HG02943 (cell line): ENCODE measurements around the gene TECPR2.

Source experiments
- ATAC-seq: cut with Tn5 transposase; IDR thresholded peaks from one replicate; pipeline ENCODE4 v1.9.1; 2021; ENCODE audit warnings: mild to moderate bottlenecking, low read depth, moderate library complexity; ENCODE audit not compliant: unreplicated experiment

The TECPR2 gene

DNA sequence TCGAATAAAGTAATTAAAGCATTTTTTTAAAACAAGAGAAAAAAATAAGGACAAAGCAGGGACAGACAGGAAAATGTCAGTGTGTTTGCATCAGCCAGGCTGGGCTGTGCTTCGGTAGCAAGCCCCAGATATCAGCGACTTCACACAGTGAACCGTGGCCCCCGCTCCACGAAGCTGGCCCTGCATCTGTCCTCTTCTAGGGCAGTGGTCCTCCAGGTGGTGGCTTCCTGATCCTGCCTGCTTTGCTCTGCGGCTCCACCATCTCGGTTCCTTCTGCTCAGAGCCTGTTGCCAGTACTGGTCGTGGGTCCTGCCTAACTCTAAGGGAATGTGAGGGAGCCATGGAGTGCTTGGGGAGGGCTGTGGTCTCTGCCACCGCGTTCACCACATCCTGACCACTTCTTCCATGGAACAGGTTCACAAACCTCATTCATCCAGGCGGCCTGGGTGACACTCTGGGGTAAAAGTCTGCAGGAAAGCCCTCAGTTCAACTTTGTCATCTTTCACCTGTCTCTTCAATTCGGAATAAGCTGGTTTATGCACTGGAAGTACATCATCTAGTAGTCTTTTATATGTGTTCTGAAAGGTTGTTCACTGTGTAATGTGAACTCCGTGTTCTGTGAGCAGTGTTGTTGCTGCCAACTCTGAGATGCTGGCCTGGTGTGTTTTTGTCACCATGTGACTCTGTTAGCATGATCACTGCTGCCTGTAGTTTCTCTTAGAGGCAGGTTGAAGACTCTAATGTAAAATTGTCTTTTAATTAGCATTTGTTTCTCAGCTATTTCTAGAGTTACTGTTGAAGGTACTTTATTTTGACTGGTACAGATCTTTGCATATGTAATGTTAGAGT is 99.0 kb downstream of the TECPR2 start:
- ATAC-seq = no peak

DNA sequence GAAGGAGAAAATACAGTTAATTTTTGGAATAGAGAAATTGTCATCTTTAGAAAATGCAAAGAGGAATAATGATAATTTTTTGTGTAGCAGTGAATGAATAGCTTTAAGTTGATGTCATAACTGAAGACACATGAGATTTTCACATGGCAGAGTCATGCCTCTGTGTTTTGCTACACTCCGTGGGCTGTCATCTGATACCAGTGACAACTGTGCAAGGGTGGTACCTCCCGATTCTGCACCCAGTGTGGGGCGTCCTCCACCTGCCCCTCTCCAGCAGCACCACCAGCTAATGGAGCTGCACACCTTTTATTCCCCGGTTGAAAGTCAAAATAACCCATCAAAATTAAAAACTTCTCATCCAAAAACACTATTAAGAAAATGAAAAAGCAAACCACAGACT is 99.7 kb downstream of the TECPR2 start:
- no peak for ATAC-seq

DNA sequence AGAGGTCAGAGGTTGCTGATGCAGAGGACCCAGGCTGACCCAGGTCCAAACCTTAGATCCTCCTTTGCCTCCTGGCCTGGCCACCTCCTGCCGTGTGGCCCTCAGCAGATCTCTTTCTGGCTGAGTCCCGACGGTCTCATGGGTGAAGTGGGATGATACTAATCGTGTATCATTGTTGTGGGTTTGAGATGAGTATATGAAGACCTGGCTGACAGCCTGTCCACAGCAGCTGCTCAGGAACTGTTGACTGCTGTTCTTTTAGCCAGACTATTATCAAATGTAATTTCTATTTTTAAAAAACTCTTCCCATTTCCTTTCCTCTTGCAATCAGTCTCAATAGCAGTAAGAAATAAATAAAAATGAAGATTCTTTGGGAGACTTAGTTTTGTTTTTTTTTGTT is 101.3 kb downstream of the TECPR2 start:
- no peak for ATAC-seq

DNA sequence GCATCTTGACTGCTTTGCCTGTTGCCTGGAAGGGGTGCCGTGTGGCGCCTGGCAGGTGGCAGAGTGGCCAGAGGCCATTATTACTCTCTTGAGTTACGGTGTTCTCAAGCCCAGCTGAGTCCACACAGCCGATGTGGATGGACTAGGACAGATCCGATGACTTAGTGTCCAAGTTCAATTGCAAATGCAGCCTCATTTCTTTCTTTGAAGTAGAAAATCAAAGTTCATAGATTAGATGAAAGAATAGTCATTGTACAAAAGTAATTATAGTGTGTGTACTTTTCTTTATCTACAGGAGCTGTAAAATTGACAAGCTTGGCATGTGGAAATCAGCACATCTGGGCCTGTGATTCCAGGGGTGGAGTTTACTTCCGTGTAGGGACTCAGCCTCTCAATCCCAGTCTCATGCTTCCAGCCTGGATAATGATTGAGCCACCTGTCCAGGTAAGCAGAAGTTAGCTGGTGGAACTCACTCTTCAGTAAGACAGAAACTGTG is 102.2 kb downstream of the TECPR2 start:
- no peak for ATAC-seq

DNA sequence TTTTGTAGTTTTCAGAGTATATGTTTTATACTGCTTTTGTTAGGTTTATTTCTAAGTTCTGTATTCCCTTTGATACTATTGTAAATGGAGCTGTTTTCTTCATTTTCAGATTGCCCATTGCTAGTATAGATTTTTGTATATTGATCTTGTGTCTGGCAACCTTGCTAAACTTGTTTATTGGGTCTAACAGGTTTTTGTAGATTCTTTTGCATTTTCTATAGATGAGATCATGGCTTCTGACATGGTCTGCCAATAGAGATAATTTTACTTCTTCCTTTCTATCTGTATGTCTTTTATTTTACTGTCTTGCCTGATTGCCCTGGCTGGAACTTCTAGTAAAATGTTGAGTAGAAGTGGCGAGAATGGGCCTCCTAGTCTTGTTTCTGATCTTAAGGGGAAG is 106.5 kb downstream of the TECPR2 start:
- no peak for ATAC-seq

DNA sequence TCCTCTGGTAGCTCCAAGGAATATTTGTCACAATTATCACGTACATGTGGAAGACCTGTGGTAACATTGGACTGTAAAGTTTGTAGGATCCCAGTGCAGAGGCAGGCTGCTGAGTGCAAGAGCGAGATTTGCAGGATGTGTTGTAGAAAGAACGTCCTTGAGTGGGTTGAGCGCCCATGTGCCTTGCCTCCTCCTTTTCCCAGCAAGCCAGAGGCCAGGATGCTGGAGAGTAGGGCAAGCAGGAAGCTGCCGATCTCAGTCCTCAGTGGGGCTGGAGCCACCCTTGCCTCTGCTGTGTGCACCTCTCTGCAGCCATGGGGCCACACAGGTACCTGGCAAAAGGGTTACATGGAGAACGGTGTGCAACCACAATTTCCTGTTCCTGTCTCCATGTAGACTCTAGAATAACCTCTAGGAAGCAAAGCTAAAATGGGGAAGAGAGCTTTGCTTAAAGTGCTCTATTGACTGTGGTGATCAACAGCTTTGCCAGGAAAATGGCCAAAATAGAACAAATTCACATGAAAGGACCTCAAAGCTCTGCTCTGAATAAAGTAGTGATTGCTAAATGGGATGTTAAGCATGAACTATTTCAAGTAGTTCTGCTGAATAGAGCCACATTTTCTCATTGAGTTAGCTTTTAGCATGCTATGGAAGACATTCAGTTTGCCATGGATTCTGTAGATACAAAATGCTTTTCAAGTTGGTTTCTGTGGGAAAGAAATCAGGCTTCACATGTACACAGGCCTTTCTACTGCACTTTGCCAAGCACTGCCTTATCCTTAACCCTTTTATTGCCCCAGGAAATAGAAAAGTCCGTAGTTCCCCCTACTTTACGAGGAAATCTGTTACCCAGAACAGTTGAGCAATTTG is 109.4 kb downstream of the TECPR2 start:
- no peak for ATAC-seq

DNA sequence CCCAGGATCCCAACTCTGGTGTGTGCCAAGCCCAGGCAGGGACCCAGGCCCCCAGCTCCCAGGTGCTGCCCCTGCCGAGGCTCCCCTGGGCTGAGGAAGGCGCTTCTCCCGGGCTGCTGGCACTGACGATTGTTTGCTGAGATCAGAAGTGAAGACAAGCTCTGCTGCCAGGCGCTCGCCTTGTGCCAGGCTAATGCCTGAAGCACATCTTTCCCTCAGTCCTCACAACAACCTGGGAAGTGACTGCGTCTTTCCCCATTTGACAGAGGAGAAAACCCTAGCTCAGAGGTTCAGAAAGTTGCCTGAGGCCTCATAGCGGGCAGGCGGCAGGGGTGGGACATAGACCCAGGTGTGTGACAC is 110.0 kb downstream of the TECPR2 start:
- ATAC-seq = no peak

DNA sequence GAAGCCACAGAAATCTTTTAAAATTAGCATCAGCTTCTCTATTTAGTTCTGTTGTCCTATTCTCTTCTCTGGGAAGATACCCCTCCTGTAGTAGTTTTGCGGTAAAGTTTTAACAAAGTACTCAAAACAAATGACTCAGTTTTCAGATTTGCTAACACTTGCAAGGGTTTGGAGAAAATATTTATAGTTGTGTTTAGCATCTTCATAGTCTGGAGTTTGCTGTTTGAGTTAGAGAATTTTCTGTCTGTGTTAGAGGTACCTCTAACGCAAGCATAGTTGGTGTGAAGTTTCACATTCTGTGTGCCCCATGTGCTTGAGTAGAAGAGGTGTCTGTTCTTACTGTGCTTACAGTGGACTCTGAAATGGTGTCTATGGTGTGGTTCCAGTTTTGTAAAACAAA is 110.8 kb downstream of the TECPR2 start:
- no peak for ATAC-seq

DNA sequence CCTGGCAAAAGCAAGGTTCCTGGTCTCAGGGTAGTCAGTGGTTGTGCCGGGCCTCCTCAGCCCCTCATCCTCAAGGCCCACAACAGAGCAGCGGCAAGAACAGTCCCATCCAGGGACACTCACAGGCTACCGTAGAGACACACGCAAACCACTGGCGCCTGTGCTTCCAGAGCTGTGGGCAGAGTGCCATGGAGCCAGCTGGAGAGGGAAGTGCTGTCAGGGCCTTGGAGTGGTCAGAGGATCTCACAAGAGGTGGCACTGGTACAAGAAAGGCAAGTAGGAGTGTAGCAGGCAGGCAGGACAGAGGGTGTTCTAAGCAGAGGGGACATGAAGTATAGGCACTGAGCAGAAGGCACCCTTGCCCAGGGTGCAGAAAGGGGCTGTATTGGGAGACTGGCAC is 112.2 kb downstream of the TECPR2 start:
- no peak for ATAC-seq

DNA sequence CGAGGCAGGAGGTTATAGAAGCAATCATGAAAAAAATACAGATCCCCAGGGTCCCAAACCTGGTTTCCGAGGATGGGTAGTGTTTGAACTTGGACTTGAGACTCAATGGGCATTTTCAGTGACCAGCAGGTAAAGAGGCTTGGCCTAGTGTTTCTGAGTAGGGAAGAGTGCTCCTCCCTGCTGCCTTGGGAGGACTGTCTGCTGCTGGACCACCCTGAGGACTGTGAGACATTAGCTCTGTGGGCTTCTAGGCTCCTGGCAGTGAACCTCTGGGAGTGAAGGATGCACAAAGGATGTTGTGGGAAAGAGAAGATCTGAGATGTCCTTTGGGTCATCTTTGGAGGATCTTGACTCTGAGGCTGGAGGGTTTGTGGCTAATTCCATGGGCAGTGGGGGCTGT is 116.4 kb downstream of the TECPR2 start:
- no peak for ATAC-seq

DNA sequence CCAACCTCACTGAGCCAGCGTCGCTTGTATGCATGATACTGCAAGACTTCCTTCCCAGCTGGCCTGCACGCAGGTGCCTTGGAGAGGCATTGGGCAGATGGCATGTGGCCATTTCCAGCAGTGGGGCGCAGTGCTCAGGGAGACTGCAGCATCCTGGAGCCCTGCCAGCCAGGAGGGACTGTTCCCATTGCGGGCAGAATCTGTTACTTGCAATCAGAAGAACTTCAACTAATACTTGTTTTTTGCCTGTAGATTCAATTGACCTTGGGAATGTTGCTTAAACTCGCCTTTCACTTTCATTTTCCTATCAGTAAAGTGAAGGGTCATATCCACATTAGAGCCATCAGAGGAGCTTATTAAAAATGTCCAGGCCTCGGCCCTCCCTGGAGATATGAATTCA is 117.0 kb downstream of the TECPR2 start:
- no peak for ATAC-seq

DNA sequence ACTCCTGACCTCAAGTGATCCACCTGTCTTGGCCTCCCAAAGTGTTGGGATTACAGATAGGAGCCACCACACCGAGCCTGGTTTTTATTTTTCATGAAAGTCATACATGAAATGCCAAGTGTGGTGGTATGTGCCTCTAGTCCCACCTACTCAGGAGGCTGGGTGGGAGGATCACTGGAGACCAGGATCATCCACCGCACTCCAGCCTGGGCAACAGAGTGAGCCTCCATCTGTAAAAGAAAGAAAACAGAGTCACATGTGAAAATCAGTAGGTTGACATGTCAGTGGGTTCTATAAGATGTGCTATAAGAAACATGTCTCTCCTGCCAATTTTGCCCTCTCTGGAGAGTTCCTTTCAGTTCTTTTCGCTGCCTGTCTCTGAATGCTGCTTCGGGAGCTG is 118.6 kb downstream of the TECPR2 start:
- no peak for ATAC-seq

DNA sequence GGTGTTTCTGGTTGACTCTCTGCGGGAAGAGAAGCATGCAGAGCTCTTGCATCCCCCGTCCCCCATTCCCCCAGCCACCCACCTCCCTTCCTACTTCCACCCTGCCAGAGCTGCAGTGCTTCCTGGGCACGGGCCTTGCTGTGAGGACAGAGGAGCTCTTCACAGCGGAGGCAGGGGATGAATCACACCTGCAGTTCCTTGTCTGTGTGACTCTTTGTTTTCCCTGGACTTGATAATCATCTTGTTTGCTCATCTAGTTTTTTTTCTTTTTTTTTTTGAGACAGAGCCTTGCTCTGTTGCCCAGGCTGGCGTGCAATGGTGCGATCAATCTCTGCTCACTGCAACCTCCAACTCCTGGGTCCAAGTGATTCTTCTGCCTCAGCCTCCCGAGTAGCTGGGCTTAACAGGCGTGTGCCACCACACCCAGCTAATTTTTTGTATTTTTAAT is 119.1 kb downstream of the TECPR2 start:
- no peak for ATAC-seq

DNA sequence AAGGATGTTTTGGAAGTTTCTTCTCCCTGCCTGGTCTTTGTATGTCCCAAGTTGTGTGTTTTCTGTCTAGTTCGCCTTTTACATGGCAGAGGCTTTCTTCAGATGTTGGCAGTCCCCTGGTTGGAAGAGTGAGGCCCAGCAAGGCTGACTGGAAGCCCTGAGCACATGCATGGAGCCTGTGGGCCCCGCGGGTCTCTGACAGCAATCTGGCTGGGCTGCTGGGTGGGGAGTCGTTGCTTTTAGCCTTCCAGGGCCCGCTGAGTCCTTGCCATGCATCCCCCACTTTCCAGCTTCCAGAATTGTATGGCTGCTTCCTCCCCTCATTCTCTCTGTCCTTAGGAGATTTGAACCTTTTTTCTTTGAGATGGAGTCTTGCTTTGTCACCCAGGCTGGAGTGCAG is 121.6 kb downstream of the TECPR2 start:
- ATAC-seq = no peak

DNA sequence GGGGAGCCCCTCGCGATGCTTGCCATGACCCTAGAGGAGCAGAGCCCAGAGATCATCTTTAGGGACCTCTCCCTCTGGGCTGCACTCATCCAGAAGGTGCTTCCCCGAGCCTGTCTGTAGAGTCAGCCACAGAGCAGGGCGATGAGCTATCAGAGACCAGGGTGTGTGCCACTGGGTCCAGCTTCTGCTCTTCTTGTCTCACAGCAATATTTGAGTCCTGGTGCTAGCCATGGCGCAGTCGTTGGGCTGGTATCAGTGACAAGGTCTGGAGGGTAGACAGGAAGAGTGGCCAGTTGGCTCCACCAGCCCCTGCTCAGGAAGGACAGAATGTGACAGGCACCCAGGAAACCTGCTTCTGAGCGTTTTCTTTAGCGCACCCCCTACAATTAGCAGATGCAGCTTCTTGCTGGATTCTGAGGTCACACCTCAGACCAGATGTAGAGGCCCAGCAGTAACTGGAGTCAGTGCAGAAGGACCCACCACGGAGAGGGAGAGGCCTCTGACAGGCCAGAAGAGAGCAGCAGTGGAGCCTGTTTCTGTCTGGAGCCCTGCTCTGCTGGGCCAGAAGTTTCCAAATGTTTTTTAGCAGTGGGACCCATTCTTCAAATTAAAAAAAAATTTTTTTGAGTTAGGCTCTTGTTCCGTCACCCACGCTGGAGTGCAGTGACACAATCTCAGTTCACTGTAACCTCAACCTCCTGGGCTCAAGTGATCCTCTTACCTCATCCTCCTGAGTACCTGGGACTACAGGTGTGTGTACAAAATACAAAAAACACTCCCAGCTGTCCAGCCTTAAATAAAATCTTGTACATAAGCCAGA is 123.2 kb downstream of the TECPR2 start:
- no peak for ATAC-seq

DNA sequence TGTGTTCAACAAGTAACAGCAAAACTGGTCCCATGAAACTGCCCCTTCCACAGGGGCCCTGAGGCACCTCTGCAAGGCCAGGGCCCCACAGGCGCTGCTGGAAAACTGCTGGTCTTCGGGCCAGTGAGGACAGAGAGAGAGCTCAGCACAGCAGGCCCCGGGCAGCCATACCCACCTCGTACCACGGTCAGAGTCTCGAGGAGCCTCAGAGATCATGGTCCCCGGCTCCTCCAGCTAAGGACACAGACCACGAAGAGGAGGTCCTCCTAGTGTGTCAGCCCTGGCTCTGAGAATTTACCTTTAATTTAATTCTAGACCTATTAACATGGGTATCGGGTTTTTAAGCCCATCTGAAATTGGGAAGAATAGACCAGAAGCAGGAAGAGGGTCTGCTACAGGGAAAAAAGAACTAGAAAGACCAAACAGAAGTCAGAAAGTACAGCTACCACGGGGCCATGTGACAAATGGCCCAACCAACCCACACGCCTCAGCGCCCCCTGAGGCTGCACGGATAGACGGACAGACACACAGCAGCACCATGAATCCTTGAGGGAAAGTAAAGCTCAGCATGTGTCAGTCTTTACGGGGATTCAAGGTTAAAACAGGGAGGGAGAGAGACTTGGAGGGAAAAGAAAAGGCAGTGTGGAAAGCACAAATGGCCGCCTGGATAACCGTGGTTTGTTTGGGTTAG is 123.9 kb downstream of the TECPR2 start:
- no peak for ATAC-seq

DNA sequence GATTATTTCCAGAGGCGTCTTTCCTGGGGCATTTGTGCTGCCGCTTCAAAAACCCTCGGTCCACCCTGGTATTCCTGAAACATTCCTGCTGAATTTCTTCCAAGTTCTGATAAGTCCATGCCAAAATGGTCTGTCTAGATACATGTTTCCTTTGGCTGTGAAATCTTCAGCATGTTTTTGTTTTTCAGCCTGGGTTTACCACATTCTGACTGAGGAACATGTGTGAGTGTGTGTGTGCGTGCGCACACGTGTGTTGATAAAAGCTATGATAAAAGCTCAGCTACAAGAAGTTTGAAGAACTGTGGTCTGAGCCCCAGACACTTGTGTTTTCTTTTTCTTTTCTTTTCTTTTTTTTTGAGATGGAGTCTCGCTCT is 124.5 kb downstream of the TECPR2 start:
- ATAC-seq = no peak

DNA sequence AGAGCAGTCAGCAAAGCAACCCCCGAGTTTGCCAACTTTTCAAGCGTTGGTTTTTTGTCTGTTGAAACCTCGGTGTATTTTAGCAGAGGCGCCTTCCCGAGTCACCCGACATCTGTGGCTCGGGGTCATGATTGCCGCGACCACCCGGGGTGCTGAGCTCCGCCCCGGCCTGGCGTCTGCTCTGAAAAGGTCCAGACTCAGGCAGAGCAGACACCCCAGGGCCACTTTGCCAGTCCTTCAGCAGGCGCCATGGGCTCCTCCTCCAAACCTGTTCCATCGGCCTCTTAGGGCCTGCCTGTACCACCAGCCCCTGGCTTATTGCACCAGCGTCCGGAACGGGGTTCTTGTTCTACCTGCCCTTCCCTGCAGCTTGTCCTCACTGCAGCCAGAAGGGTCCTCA is 127.7 kb downstream of the TECPR2 start:
- no peak for ATAC-seq

DNA sequence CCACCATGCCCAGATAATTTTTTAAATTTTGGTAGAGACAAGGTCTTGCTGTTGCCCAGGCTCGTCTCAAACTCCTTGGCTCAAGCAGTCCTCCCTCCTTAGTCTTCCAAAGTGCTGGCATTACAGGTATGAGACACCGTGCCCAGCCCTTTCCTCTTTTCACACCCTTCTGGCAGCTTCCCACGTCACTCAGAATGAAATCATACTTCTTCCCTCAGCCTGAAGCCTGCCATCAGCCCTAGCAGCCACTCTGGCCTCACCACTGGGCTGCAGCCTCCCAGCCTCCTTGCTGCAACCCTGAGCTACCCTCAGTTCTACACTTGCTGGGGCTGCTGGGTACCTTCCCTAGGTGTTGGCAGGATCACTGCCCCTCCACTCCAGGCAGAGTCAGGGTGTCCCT is 128.6 kb downstream of the TECPR2 start:
- ATAC-seq = no peak
